Measurements from ENCODE around the gene PIM1. TPM values are rescaled to one million over a fixed set of nuclear protein-coding genes. Genes with fewer than 3 reads are reported as not detected.
"Not testable (repeated sequence)": the region's sequence is repeated elsewhere in the genome, so short reads cannot be mapped to it uniquely, and the experiment has no call there.

The PIM1 gene
- total RNA-seq, 1 experiment from 2014 or later, result 6.2 TPM

- H3K27ac Mint-ChIP-seq (ENCODE audit: low read depth, unreplicated experiment), result no peak overlapping the region
- H3K4me1 Mint-ChIP-seq (ENCODE audit: insufficient read depth, unreplicated experiment), result no peaks in the 10 kb centered on the region
- H3K27me3 Mint-ChIP-seq (ENCODE audit: insufficient read depth, unreplicated experiment), result no peaks in the 10 kb centered on the region
- BruUV-seq (replicated peaks), result no TSS peak
- no peak for TF ChIP-seq CTCF (IDR thresholded peaks at IDR 0.05; ENCODE audit: unreplicated experiment)
- H3K36me3 Mint-ChIP-seq (ENCODE audit: insufficient read depth, unreplicated experiment), result peaks cover 27% of the 10 kb centered on the region
- no peaks in the 10 kb centered on the region for H3K9me3 Mint-ChIP-seq (ENCODE audit: unreplicated experiment)
- ChIA-PET CTCF (interaction anchor here (0.7 to 10.9 kb wide), 5 partner anchors 12 to 493 kb away, joined by 3 to 359 read pairs (median 4); no protein-coding TSS in a partner anchor), POLR2A (no interaction called here)
- no peak for DNase-seq (ENCODE audit: unreplicated experiment)
- no peak overlapping the region for H3K4me3 Mint-ChIP-seq (ENCODE audit: unreplicated experiment)
- intact Hi-C loops (cut with micrococcal nuclease), result no loop called here
Measured at GRCh38 chr6:37177935-37178517, 8.1 kb downstream of the PIM1 start.

- ChIA-PET POLR2A (no interaction called here), CTCF (interaction anchor here (0.5 to 10.9 kb wide), 4 partner anchors 14 to 156 kb away, joined by 3 to 359 read pairs (median 4); no protein-coding TSS in a partner anchor)
- no peak for DNase-seq (ENCODE audit: unreplicated experiment)
- no peak overlapping the region for H3K27ac Mint-ChIP-seq (ENCODE audit: low read depth, unreplicated experiment)
- H3K4me3 Mint-ChIP-seq (ENCODE audit: unreplicated experiment), result no peak overlapping the region
- no peaks in the 10 kb centered on the region for H3K4me1 Mint-ChIP-seq (ENCODE audit: insufficient read depth, unreplicated experiment)
- no TSS peak for BruUV-seq (replicated peaks)
- intact Hi-C loops (cut with micrococcal nuclease), result no loop called here
- H3K36me3 Mint-ChIP-seq (ENCODE audit: insufficient read depth, unreplicated experiment), result peaks cover 7% of the 10 kb centered on the region
- no peak for TF ChIP-seq CTCF (IDR thresholded peaks at IDR 0.05; ENCODE audit: unreplicated experiment)
- H3K27me3 Mint-ChIP-seq (ENCODE audit: insufficient read depth, unreplicated experiment), result no peaks in the 10 kb centered on the region
- no peaks in the 10 kb centered on the region for H3K9me3 Mint-ChIP-seq (ENCODE audit: unreplicated experiment)
Measured at GRCh38 chr6:37180075-37180474, 10.1 kb downstream of the PIM1 start.

DNA sequence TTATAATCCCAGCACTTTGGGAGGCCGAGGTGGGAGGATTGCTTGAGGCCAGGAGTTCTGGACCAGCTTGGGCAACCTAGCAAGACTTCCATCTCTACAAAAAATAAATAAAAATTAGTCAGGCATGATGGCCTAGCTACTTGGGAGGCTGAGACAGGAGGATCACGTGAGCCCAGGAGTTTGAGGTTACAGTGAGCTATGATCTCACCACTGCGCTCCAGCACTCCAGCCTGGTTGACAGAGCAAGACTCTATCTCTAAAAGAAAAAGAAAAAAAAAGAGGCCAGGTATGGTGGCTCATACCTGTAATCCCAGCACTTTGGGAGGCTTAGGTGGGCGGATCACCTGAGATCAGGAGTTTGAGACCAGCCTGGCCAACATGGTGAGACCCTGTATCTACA lies 10.7 kb downstream of the PIM1 start:
- H3K27ac Mint-ChIP-seq (ENCODE audit: low read depth, unreplicated experiment); H3K9me3 Mint-ChIP-seq (ENCODE audit: unreplicated experiment); H3K4me1 Mint-ChIP-seq (ENCODE audit: insufficient read depth, unreplicated experiment); BruUV-seq (replicated peaks); H3K27me3 Mint-ChIP-seq (ENCODE audit: insufficient read depth, unreplicated experiment); DNase-seq (ENCODE audit: unreplicated experiment); H3K4me3 Mint-ChIP-seq (ENCODE audit: unreplicated experiment); H3K36me3 Mint-ChIP-seq (ENCODE audit: insufficient read depth, unreplicated experiment); intact Hi-C loops (cut with micrococcal nuclease): not testable (repeated sequence)
- CTCF ChIA-PET, result interaction anchor here (0.5 to 10.9 kb wide), 2 partner anchors 14 to 157 kb away, joined by 3 to 359 read pairs; no protein-coding TSS in a partner anchor
- POLR2A ChIA-PET, result interaction anchor here (1.2 kb wide), 1 partner anchor 14 kb away, joined by 3 read pairs; no protein-coding TSS in a partner anchor

GRCh38 chr6:37182736-37183590 lies 13.0 kb downstream of the PIM1 start:
- Mint-ChIP-seq H3K4me1 (ENCODE audit: insufficient read depth, unreplicated experiment) (no peaks in the 10 kb centered on the region), H3K27ac (ENCODE audit: low read depth, unreplicated experiment) (no peak overlapping the region), H3K36me3 (ENCODE audit: insufficient read depth, unreplicated experiment) (no peaks in the 10 kb centered on the region), H3K9me3 (ENCODE audit: unreplicated experiment) (no peaks in the 10 kb centered on the region), H3K4me3 (ENCODE audit: unreplicated experiment) (no peak overlapping the region), H3K27me3 (ENCODE audit: insufficient read depth, unreplicated experiment) (no peaks in the 10 kb centered on the region)
- no peak for TF ChIP-seq CTCF (IDR thresholded peaks at IDR 0.05; ENCODE audit: unreplicated experiment)
- ChIA-PET CTCF (interaction anchor here (0.7 to 2.4 kb wide), 4 partner anchors 10 to 164 kb away, joined by 3 to 19 read pairs (median 6); no protein-coding TSS in a partner anchor), POLR2A (interaction anchor here (0.8 kb wide), 1 partner anchor 17 kb away, joined by 3 read pairs; no protein-coding TSS in a partner anchor)
- no TSS peak for BruUV-seq (replicated peaks)
- intact Hi-C loops (cut with micrococcal nuclease), result loop anchor here (1.0 kb wide), 1 partner anchor 37 kb away; no protein-coding TSS in a partner anchor
- DNase-seq (ENCODE audit: unreplicated experiment), result no peak

DNA sequence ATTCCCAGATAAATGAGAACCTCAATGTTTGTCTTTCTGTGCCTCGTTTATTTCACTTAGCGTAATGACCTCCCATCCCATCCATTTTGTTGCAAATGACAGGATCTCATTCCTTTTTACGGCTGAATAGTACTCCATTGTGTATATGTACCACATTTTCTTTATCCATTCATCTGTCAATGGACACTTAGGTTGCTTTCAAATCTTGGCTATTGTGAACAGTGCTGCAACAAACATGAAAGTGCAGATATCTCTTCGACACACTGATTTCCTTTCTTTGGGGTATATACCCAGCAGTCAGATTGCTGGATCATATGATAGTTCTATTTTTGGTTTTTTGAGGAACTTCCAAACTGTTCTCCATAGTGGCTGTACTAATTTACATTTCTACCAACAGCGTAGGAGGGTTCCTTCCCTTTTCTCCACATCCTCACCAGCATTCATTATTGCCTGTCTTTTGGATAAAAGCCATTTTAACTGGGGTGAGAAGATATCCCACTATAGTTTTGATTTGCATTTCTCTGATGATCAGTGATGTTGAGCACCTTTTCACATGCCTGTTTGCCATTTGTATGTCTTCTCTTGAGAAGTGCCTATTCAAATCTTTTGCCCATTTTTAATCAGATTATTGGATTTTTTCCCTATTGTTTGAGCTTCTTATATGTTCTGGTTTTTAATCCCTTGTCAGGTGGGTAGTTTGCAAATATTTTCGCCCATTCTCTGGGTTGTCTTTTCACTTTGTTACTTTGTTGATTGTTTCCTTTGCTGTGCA lies 16.2 kb downstream of the PIM1 start:
- CTCF ChIA-PET, result interaction anchor here (1.4 to 1.7 kb wide), 2 partner anchors 14 to 168 kb away, joined by 6 to 7 read pairs; no protein-coding TSS in a partner anchor
- not testable (repeated sequence) for DNase-seq (ENCODE audit: unreplicated experiment)

More for the DNA sequence above, 16.2 kb downstream of the PIM1 start:
- BruUV-seq (replicated peaks); H3K36me3 Mint-ChIP-seq (ENCODE audit: insufficient read depth, unreplicated experiment); H3K4me1 Mint-ChIP-seq (ENCODE audit: insufficient read depth, unreplicated experiment); intact Hi-C loops (cut with micrococcal nuclease); H3K27ac Mint-ChIP-seq (ENCODE audit: low read depth, unreplicated experiment); H3K4me3 Mint-ChIP-seq (ENCODE audit: unreplicated experiment); POLR2A ChIA-PET; H3K9me3 Mint-ChIP-seq (ENCODE audit: unreplicated experiment); H3K27me3 Mint-ChIP-seq (ENCODE audit: insufficient read depth, unreplicated experiment): not testable (repeated sequence)

Data from MCF 10A (cell line).